Skeletal muscle tissue (tissue), 4 donors: Measurements from ENCODE around the gene TAS2R1. TPM values are rescaled to one million over a fixed set of nuclear protein-coding genes. Genes with fewer than 3 reads are reported as not detected.

Experiments
- H3K27ac ChIP-seq: one replicate; pipeline ENCODE4 v1.7.0; 2013; ENCODE audit warnings: mild to moderate bottlenecking, low read depth, low read length, inconsistent platforms
- H3K27me3 ChIP-seq, 3 donors: one replicate each; pipeline ENCODE4 v1.7.0; 2013; ENCODE audit warnings: low read length in 3 of 3; ENCODE audit not compliant: control insufficient read depth in 3 of 3, insufficient read depth in 3 of 3
- H3K36me3 ChIP-seq, 3 donors: one replicate each; pipeline ENCODE4 v1.7.0; 2013; ENCODE audit warnings: low read length in 3 of 3; ENCODE audit not compliant: control insufficient read depth in 3 of 3, insufficient read depth in 3 of 3
- H3K4me1 ChIP-seq, 3 donors: one replicate each; pipeline ENCODE4 v1.7.0; 2013; ENCODE audit warnings: low read length in 3 of 3, mild to moderate bottlenecking in 3 of 3; ENCODE audit not compliant: control insufficient read depth in 3 of 3, insufficient read depth in 3 of 3
- H3K4me3 ChIP-seq, 3 donors: one replicate each; pipeline ENCODE4 v1.7.0; 2013; ENCODE audit warnings: low read length in 3 of 3
- H3K9ac ChIP-seq, 3 donors: one replicate each; pipeline ENCODE4 v1.7.0; 2013; ENCODE audit warnings: low read length in 3 of 3, mild to moderate bottlenecking in 3 of 3, moderate library complexity in 2 of 3, low read depth in 1 of 3
- H3K9me3 ChIP-seq, 3 donors: one replicate each; pipeline ENCODE4 v1.7.0; 2013; ENCODE audit warnings: low read length in 3 of 3; ENCODE audit not compliant: control insufficient read depth in 3 of 3
- total RNA-seq: library from RNA; depleted of rRNA; stranded (reverse); fragments of >200 nt; gene quantifications from one replicate; pipeline ENCODE4 v1.2.3, GENCODE V29; 2014
- donor health status: Osteomylitis.

The TAS2R1 gene
- total RNA-seq, 1 donor from 2014 or later = not detected

GRCh38 chr5:9596824-9597223 is 33.3 kb downstream of the TAS2R1 start:
- no peak overlapping the region for H3K4me3 ChIP-seq
- no peaks in the 10 kb centered on the region for H3K9me3 ChIP-seq
- H3K27me3 ChIP-seq = peaks cover 0 to 2% (median 0%) of the 10 kb centered on the region in 3 donors
- no peaks in the 10 kb centered on the region for H3K36me3 ChIP-seq
- no peak overlapping the region for H3K27ac ChIP-seq
- H3K4me1 ChIP-seq = no peaks in the 10 kb centered on the region
- H3K9ac ChIP-seq = no peak overlapping the region

- Histone ChIP-seq H3K27me3 (peaks cover 0 to 2% (median 0%) of the 10 kb centered on the region in 3 donors), H3K27ac (no peak overlapping the region), H3K4me1 (no peaks in the 10 kb centered on the region), H3K4me3 (no peak overlapping the region), H3K9ac (no peak overlapping the region), H3K36me3 (no peaks in the 10 kb centered on the region), H3K9me3 (no peaks in the 10 kb centered on the region)
Observed at GRCh38 chr5:9596171-9596780, 33.9 kb downstream of the TAS2R1 start.

- Histone ChIP-seq H3K9me3 (no peaks in the 10 kb centered on the region), H3K4me1 (no peaks in the 10 kb centered on the region), H3K36me3 (no peaks in the 10 kb centered on the region), H3K27ac (no peak overlapping the region), H3K27me3 (peaks cover 0 to 2% (median 0%) of the 10 kb centered on the region in 3 donors), H3K4me3 (no peak overlapping the region), H3K9ac (no peak overlapping the region)
Observed at GRCh38 chr5:9594913-9595312, 35.2 kb downstream of the TAS2R1 start.

- H3K9ac ChIP-seq = no peak overlapping the region
- no peak overlapping the region for H3K4me3 ChIP-seq
- no peaks in the 10 kb centered on the region for H3K4me1 ChIP-seq
- no peaks in the 10 kb centered on the region for H3K9me3 ChIP-seq
- no peaks in the 10 kb centered on the region for H3K27me3 ChIP-seq
- no peaks in the 10 kb centered on the region for H3K36me3 ChIP-seq
- H3K27ac ChIP-seq = no peak overlapping the region
Observed at GRCh38 chr5:9589049-9589835, 40.9 kb downstream of the TAS2R1 start.

- Histone ChIP-seq H3K36me3 (no peaks in the 10 kb centered on the region), H3K4me1 (no peaks in the 10 kb centered on the region), H3K4me3 (no peak overlapping the region), H3K9me3 (no peaks in the 10 kb centered on the region), H3K27me3 (no peaks in the 10 kb centered on the region), H3K9ac (no peak overlapping the region), H3K27ac (no peak overlapping the region)
Observed at GRCh38 chr5:9588254-9588653, 41.9 kb downstream of the TAS2R1 start.

GRCh38 chr5:9587135-9587534 is 43.0 kb downstream of the TAS2R1 start:
- no peaks in the 10 kb centered on the region for H3K4me1 ChIP-seq
- peaks cover 0 to 3% (median 0%) of the 10 kb centered on the region in 3 donors for H3K9me3 ChIP-seq
- H3K4me3 ChIP-seq = no peak overlapping the region
- H3K36me3 ChIP-seq = no peaks in the 10 kb centered on the region
- H3K27me3 ChIP-seq = no peaks in the 10 kb centered on the region
- no peak overlapping the region for H3K9ac ChIP-seq
- no peak overlapping the region for H3K27ac ChIP-seq

GRCh38 chr5:9582406-9582805 is 47.7 kb downstream of the TAS2R1 start:
- Histone ChIP-seq H3K27ac (no peak overlapping the region), H3K36me3 (no peaks in the 10 kb centered on the region), H3K9me3 (peaks cover 0 to 3% (median 0%) of the 10 kb centered on the region in 3 donors), H3K4me3 (no peak overlapping the region), H3K4me1 (no peaks in the 10 kb centered on the region), H3K27me3 (no peaks in the 10 kb centered on the region), H3K9ac (no peak overlapping the region)

Other genes with a start within 250 kb of the TAS2R1 start
- 25.1 TPM for gene SEMA5A, start 84.3 kb downstream of the TAS2R1 start, total RNA-seq